HG03342 (cell line): Measurements from ENCODE around the gene ADAMTS6.

Experiments
- ATAC-seq: cut with Tn5 transposase; IDR thresholded peaks from one replicate; pipeline ENCODE4 v1.9.1; 2021; ENCODE audit warnings: mild to moderate bottlenecking, moderate library complexity; ENCODE audit not compliant: unreplicated experiment

ADAMTS6 gene

GRCh38 chr5:65152131-65152530 is 329.6 kb downstream of the ADAMTS6 start:
- no peak for ATAC-seq

DNA sequence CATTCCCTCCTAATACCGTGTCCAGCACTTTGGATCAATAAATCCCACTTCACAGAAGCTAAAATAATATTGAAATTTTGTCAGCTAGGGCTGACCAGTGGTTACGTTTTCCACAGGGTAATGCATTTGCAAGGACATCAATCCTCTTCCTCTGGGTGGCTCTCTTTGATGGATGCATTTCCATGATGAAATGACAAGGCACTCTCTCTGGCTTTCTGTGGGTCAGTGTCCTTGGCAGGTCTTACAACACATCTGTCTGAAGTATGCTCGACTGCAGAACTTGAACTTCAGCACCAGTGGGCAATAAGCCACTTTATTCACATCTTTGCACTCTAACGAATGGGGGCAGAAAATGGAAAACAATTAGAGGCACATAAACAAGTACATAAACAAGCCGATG is 330.1 kb downstream of the ADAMTS6 start:
- no peak for ATAC-seq

GRCh38 chr5:65150599-65151304 is 331.0 kb downstream of the ADAMTS6 start:
- no peak for ATAC-seq

DNA sequence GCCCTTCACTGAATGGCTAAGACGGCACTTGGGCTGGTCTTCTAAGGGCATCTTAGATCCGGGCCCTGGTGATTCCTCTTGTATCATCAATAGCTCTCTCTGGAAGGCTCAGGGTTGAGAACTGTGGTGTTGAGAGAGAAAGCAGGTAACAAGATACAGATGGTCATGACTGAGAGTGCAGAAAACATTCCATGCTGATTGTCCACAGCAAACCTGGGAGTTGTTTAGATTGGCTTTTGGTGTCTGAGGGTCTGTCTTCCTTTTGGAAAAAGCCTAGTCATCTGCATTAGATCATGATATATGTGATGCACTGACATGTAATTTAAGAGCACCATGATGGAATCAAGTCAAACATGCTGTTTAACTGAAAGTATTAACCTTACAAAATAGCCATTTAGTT is 331.9 kb downstream of the ADAMTS6 start:
- no peak for ATAC-seq

- ATAC-seq, result no peak
These were observed 337.4 kb downstream of the ADAMTS6 start for GRCh38 chr5:65144136-65144871.

DNA sequence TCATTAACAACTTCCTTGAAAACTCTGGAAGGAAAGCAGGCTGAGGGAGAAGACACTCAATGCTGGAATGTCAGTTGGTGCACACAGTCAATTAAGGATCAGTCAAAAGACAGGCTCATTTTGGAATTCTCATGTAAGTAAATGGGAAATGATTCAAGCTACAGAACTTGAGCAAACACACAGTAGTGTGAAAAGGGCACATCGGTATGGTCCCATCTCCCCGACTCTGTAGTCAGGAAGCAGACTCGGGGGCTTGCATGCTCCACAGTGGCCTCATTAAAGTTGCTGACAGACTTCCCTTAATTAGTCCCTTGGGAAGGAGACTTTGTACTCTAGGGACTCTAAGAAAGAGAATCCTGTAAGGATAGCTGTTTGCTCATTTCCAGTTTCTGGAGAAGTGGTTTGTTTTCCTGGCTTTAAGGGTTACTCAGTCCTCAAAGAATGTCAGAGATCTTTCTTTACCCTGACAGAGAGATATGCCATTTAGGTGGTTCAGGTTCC is 339.2 kb downstream of the ADAMTS6 start:
- ATAC-seq, result no peak

GRCh38 chr5:65142016-65142415 is 339.7 kb downstream of the ADAMTS6 start:
- no peak for ATAC-seq

DNA sequence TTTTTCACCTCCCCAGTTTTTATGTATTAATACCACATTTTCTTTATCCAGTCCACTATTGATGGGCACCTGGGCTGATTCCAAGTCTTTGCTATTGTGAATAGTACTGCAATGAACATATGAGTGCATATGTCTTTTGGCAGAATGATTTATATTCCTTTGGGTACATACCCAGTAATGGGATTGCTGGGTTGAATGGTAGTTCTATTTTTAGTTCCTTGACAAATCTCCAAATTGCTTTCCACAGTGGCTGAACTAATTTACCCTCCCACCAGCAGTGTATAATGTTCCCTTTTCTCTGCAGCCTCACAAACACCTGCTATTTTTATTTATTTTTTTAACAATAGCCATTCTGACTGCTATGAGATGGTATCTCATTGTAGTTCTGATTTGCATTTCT is 340.2 kb downstream of the ADAMTS6 start:
- ATAC-seq, result no peak

DNA sequence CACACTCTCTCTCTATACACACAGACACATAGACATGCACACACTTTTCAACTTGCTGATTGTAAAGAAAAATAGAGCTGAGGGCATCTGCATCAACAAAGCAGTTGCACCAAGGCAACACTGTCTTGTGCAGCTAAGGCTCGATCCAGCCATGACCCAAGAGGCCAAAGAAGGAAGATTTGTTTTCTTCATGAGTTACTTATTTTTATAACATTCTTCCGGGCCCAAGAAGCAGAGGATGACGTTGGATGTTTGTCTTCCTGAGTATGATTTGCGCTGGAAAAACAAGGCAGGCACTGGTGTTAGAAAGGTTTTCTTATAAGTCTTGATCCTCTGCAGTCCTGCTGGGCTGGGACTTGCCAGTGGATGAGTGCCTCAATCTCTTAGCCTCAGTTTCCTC is 344.1 kb downstream of the ADAMTS6 start:
- no peak for ATAC-seq

DNA sequence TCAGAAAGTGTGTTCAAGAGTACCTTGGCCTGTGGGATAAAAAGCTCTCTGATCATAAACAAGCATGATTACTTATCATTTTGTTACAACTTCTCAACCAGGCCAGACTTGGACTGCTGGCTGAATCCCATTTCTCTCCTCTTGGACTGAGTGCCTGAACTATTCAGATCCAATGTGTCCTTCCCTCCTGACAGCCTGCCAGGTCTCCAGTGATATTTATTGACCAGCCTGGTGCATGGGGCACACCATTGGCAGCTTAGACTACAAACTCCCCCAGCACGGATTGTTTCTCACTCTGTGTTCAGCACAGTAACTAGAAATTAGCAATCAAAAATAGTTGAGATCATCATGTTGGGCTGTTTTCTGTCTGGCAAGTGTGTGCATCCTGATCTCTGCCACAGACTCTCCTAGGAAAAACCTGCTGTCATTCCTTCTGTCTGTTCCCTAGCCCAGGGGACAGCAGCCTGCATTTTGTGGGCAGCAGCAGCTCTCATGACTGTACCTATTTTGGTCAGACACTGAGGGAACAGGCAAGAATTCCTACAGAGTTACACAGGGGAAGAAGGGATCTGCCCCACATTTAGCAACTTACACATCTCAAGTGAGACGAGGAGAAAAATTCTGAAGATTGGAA is 348.1 kb downstream of the ADAMTS6 start:
- ATAC-seq, result no peak

GRCh38 chr5:65132386-65132785 is 349.3 kb downstream of the ADAMTS6 start:
- no peak for ATAC-seq

- no peak for ATAC-seq
These were observed 353.5 kb downstream of the ADAMTS6 start for GRCh38 chr5:65128226-65128625.

DNA sequence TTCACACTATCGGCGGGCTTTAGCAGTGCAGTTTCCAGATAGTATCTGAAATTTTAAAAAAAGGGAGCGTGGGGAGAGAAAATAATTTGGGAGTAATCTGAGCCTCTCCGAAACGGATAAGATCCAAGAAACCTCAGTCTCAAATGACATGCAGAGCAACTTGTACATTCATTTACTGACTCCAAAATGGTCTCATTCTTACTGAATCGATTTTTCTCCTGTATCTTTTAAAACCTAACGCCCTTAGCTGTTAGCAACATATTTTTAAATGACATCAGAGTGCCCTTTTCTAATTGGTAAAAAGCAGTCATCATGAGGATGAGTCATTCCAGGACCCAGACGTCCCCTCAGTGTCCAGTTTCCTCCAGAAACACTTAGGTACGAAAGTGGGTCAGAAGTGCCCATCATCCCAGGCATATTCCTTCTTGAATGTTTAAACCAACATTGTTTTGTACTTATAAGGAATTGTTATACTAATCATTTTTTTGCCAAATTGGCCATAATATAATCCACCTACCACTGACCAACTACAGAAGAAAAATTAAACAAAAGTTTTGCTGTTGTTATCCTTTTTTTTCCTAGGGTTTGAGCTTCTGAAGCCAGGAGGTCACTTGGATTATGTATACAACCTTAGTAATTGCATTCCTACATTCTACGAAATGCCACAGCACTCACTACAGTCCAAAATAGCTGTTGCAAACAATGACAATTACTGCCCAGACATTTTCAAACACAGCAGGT is 354.4 kb downstream of the ADAMTS6 start:
- no peak for ATAC-seq

GRCh38 chr5:65126542-65127069 is 355.1 kb downstream of the ADAMTS6 start:
- no peak for ATAC-seq

DNA sequence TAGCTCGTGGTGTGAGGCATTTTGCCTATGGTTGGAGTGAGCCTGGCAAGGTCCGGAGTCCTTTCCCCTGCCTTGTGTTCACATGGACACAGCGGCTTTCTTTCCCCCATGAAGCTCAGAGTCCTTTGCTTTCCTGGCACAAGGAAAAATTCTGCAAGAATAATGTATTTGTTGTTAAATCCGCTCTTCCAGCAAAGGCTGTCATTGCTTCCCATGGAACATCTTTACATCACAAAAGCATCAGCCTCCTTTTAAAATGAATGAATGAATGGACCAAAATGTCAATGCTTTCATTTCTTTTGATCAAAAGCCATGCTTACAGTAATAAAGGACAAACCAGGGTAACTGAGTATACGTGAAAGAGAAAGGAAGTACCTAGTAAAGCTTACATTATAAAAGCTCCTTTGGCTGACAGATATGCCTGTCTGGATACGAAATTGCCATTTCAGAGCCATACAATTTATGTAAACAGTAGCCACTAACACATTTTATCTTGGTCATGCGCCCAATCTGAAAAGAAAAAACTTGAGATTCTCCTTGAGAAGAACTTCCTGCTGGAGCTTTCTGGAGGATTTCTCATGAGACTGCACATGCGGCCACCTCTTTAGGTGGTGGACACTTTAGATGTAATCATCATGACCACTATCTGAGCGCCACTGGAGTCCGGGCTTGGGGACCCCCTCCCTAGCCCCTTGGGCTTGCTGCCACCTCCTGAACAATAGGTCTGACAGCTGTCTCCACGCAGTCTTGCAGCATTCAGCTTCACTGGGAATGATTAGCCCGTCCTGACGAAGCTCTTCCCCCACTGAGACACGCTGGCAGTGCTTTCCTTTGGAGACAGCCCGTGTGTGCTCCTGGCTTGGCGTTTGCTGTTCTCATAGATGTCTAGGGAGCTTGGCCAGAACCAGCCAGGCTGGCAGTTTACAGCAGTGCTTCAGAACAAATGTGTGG is 355.9 kb downstream of the ADAMTS6 start:
- ATAC-seq, result no peak

- ATAC-seq, result no peak
These were observed 359.8 kb downstream of the ADAMTS6 start for GRCh38 chr5:65121880-65122436.

DNA sequence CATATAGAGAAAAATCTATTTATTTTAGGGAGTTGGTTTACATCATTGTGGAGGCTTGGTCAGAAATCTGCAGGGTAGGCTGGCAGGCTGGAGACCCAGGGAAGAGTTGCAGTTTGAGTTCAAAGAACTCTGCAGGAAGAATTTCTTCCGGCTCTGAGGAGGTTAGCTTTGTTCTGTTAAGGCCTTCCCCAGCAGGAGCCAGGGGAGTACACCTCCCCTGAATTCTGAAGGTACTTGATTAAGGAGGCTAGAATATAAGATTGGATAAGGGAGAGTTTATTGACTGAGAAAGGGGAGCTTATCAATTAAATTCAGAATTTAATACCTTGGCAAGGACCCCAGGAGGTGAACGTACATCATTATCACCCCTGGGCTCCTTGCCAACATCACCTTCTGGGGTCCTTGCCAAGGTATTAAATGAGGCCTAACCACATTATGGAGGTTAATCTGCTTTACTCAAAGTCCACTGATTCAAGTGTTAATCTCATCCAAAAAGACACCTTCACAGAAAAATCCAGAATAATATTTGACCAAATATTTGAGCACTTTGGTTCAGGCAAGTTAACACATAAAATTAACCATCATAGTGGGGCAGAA is 361.3 kb downstream of the ADAMTS6 start:
- no peak for ATAC-seq

- no peak for ATAC-seq
These were observed 364.2 kb downstream of the ADAMTS6 start for GRCh38 chr5:65117525-65117924.

DNA sequence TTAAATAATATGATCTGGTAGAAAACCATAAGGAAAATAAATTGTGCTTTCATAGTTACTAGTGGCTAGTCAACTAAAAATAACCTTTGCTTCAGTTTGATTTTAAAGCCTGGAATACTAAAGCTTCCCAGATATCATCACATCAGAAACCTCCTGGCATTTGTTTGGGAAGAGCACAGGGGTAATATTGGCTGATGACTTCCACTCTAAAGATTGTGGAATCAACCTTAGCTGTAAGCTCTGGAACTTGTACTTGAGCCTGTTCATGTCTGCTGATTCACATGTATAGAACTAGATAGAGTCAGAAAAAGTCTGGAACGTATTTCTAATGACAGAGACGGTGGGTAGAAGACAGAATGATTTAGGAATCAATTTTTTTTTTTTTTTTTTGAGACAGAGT is 367.9 kb downstream of the ADAMTS6 start:
- no peak for ATAC-seq
